ENCODE results near the gene STIM2.
A peak's percentile ranks its signal among the peaks of the same experiment; 100 is the strongest.

The STIM2 gene

DNA sequence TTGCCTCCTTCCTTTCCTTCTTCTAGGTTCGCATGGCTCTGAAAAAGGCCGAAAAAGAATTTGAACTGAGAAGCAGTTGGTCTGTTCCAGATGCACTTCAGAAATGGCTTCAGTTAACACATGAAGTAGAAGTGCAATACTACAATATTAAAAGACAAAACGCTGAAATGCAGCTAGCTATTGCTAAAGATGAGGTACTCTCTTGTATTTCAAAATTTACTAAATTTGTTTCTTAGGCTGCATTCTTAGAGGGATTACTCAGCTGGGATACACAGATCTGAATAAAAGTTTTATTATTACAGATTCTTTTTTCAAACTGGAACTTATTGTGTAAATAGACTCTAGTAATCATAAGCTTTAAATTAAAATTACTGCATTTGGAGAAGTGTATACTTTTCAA, 146.9 kb downstream of the STIM2 start:
- Histone ChIP-seq H3K4me3 (ENCODE audit: low read length) (peak overlapping the region; percentile 63), H3K27me3 (replicated peaks; ENCODE audit: control insufficient read depth, insufficient read depth, low read length) (no peaks in the 10 kb centered on the region), H3K4me1 (ENCODE audit: control insufficient read depth, insufficient read depth, low read length) (peaks cover 52% of the 10 kb centered on the region), H3K9me3 (ENCODE audit: control insufficient read depth, low read length) (no peaks in the 10 kb centered on the region), H3K36me3 (ENCODE audit: control insufficient read depth, insufficient read depth, low read length, severe bottlenecking) (no peaks in the 10 kb centered on the region), H3K9ac (ENCODE audit: low read length) (peak overlapping the region; percentile 71)
- peak; percentile 83 for DNase-seq (ENCODE audit: low read depth)

DNA sequence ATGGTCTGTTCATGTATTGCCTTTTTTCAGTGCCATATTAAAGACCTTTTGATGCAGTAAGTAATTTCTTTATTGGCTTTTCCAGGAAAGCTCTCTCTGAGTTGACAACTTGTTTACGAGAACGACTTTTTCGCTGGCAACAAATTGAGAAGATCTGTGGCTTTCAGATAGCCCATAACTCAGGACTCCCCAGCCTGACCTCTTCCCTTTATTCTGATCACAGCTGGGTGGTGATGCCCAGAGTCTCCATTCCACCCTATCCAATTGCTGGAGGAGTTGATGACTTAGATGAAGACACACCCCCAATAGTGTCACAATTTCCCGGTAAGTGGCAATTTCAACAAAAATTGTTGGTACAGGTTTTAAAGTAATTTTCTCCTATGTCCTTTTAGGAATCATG, 148.0 kb downstream of the STIM2 start:
- Histone ChIP-seq H3K4me1 (ENCODE audit: control insufficient read depth, insufficient read depth, low read length) (peaks cover 52% of the 10 kb centered on the region), H3K4me3 (ENCODE audit: low read length) (peak overlapping the region; percentile 63), H3K27me3 (replicated peaks; ENCODE audit: control insufficient read depth, insufficient read depth, low read length) (no peaks in the 10 kb centered on the region), H3K9ac (ENCODE audit: low read length) (peak overlapping the region; percentile 71), H3K36me3 (ENCODE audit: control insufficient read depth, insufficient read depth, low read length, severe bottlenecking) (no peaks in the 10 kb centered on the region), H3K9me3 (ENCODE audit: control insufficient read depth, low read length) (no peaks in the 10 kb centered on the region)
- DNase-seq (ENCODE audit: low read depth): no peak

DNA sequence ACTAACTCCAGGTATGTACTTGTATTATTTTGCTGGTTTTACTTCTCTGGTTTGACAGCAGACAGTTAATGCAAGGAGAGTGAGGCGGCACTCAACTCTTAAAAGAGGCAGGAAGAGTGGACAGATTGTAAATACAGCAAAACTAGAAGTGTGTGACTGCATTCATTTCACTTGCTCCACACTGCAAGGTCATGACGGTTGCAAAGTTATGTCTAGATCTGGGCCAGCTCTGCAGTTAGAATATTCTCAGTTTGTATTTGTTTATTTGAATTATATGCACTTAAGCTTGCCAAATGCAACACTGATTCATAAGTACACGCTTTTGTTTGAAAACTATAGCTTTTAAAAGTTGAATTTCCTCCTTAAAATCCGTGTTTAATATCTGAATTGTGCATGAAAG, 148.9 kb downstream of the STIM2 start:
- Histone ChIP-seq H3K9me3 (ENCODE audit: control insufficient read depth, low read length) (no peaks in the 10 kb centered on the region), H3K9ac (ENCODE audit: low read length) (peak overlapping the region; percentile 64), H3K27me3 (replicated peaks; ENCODE audit: control insufficient read depth, insufficient read depth, low read length) (no peaks in the 10 kb centered on the region)

DNA sequence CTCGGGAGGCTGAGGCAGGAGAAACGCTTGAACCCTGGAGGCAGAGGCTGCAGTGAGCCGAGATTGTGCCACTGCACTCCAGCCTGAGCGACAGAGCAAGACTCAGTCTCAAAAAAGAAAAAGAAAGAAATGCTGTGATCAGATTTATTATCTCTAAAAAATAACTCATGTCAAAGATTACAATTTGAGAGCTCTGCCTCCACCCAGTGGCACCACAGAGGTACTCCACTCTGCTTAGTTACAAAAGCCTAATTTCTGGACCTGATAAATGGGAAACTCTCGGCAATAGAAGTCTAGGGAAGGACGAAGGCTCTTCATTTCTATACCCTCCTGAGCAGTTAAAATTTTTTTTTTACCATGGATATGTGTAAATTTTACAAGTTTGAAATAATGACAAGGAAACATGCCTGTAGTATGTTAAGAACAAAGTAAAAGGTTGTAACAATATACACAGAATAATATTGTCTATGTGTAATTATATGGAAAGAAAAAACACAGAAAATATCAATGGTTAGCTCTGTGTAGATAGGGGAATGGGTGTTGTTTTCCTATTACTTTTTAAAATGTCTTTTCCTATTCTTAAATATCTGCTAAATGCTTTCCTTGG, 149.8 kb downstream of the STIM2 start:
- DNase-seq (ENCODE audit: low read depth): peak; percentile 89
- peak overlapping the region; percentile 64 for H3K9ac ChIP-seq (ENCODE audit: low read length)
- peak overlapping the region; percentile 35 for H3K4me3 ChIP-seq (ENCODE audit: low read length)
- H3K27me3 ChIP-seq (replicated peaks; ENCODE audit: control insufficient read depth, insufficient read depth, low read length): no peaks in the 10 kb centered on the region
- no peaks in the 10 kb centered on the region for H3K9me3 ChIP-seq (ENCODE audit: control insufficient read depth, low read length)
- peaks cover 46% of the 10 kb centered on the region for H3K4me1 ChIP-seq (ENCODE audit: control insufficient read depth, insufficient read depth, low read length)
- no peaks in the 10 kb centered on the region for H3K36me3 ChIP-seq (ENCODE audit: control insufficient read depth, insufficient read depth, low read length, severe bottlenecking)

More for the DNA sequence above, 148.9 kb downstream of the STIM2 start:
- no peaks in the 10 kb centered on the region for H3K36me3 ChIP-seq (ENCODE audit: control insufficient read depth, insufficient read depth, low read length, severe bottlenecking)
- peak overlapping the region; percentile 35 for H3K4me3 ChIP-seq (ENCODE audit: low read length)
- peaks cover 52% of the 10 kb centered on the region for H3K4me1 ChIP-seq (ENCODE audit: control insufficient read depth, insufficient read depth, low read length)
- DNase-seq (ENCODE audit: low read depth): peak; percentile 70

DNA sequence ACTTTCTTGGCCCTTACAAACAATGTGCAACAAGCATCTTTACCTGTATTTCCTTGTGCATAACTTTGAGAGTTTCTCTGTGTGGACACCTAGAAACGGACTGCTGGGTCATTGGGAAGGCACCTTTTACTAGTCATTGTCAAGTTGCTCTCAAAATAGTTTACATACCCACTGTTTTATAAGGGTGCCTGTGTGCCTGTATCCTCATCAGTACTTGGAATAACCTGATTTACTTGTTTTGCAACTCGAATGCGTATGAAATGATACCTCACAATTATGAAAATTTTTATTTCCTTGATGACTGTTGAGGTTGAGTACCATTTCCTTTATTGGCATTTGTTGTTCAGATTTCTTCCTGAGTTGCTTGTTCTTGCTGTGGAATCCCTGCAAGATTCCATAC, 150.8 kb downstream of the STIM2 start:
- no peak overlapping the region for H3K4me3 ChIP-seq (ENCODE audit: low read length)
- H3K36me3 ChIP-seq (ENCODE audit: control insufficient read depth, insufficient read depth, low read length, severe bottlenecking): no peaks in the 10 kb centered on the region
- peaks cover 37% of the 10 kb centered on the region for H3K4me1 ChIP-seq (ENCODE audit: control insufficient read depth, insufficient read depth, low read length)
- H3K9ac ChIP-seq (ENCODE audit: low read length): no peak overlapping the region
- DNase-seq (ENCODE audit: low read depth): no peak
- no peaks in the 10 kb centered on the region for H3K9me3 ChIP-seq (ENCODE audit: control insufficient read depth, low read length)
- no peaks in the 10 kb centered on the region for H3K27me3 ChIP-seq (replicated peaks; ENCODE audit: control insufficient read depth, insufficient read depth, low read length)

DNA sequence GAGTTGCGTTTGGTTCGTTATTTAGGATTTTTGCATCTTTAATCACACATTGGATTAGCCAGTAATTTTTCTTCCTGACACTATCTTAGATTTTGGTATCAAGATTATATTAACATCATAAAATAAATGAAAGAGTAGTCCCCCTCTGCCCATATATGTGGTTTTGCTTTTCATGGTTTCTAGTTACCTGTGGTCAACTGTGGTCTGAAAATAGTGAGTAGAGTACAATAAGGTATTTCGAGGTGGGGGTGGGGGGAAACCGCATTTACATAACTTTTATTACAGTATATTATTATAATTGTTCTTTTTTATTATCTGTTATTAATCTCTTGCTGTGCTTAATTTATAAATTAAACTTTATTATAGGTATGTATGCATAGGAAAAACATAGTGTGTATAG, 152.4 kb downstream of the STIM2 start:
- no peaks in the 10 kb centered on the region for H3K27me3 ChIP-seq (replicated peaks; ENCODE audit: control insufficient read depth, insufficient read depth, low read length)
- no peaks in the 10 kb centered on the region for H3K36me3 ChIP-seq (ENCODE audit: control insufficient read depth, insufficient read depth, low read length, severe bottlenecking)
- H3K9ac ChIP-seq (ENCODE audit: low read length): no peak overlapping the region
- H3K9me3 ChIP-seq (ENCODE audit: control insufficient read depth, low read length): no peaks in the 10 kb centered on the region
- no peak for DNase-seq (ENCODE audit: low read depth)
- H3K4me3 ChIP-seq (ENCODE audit: low read length): no peak overlapping the region
- peaks cover 22% of the 10 kb centered on the region for H3K4me1 ChIP-seq (ENCODE audit: control insufficient read depth, insufficient read depth, low read length)

DNA sequence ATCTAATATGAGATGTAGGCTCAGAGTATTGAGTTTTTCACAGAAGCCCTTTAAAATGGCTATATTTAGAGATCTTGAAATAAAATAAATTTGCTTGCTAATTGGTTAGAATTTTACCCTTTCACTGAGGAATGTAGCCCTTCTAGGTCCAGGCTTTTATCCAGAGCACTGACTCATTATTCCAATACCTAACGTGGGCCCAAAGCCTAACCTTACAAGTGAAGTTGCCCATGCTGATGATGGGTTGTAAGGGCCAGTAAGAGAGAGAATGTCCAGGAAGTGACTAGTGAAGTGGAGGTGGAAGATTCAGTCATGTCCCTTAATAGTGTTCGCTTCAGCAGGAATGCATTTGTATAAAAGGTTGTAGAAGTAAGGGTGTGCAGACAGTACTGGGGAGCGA, 155.9 kb downstream of the STIM2 start:
- no peak for DNase-seq (ENCODE audit: low read depth)
- H3K4me3 ChIP-seq (ENCODE audit: low read length): no peak overlapping the region
- no peak overlapping the region for H3K9ac ChIP-seq (ENCODE audit: low read length)
- H3K27me3 ChIP-seq (replicated peaks; ENCODE audit: control insufficient read depth, insufficient read depth, low read length): no peaks in the 10 kb centered on the region
- no peaks in the 10 kb centered on the region for H3K9me3 ChIP-seq (ENCODE audit: control insufficient read depth, low read length)
- no peaks in the 10 kb centered on the region for H3K4me1 ChIP-seq (ENCODE audit: control insufficient read depth, insufficient read depth, low read length)
- H3K36me3 ChIP-seq (ENCODE audit: control insufficient read depth, insufficient read depth, low read length, severe bottlenecking): peaks cover 9% of the 10 kb centered on the region

DNA sequence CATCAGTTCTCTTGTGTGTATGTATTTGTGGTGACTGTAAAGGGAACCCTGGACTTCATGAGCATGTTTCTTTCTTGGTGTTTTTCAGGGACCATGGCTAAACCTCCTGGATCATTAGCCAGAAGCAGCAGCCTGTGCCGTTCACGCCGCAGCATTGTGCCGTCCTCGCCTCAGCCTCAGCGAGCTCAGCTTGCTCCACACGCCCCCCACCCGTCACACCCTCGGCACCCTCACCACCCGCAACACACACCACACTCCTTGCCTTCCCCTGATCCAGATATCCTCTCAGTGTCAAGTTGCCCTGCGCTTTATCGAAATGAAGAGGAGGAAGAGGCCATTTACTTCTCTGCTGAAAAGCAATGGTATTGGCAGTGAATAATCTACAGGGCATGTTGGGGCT, 157.0 kb downstream of the STIM2 start:
- Histone ChIP-seq H3K27me3 (replicated peaks; ENCODE audit: control insufficient read depth, insufficient read depth, low read length) (no peaks in the 10 kb centered on the region), H3K4me3 (ENCODE audit: low read length) (no peak overlapping the region), H3K9me3 (ENCODE audit: control insufficient read depth, low read length) (no peaks in the 10 kb centered on the region), H3K36me3 (ENCODE audit: control insufficient read depth, insufficient read depth, low read length, severe bottlenecking) (peaks cover 12% of the 10 kb centered on the region), H3K9ac (ENCODE audit: low read length) (no peak overlapping the region), H3K4me1 (ENCODE audit: control insufficient read depth, insufficient read depth, low read length) (no peaks in the 10 kb centered on the region)
- no peak for DNase-seq (ENCODE audit: low read depth)

DNA sequence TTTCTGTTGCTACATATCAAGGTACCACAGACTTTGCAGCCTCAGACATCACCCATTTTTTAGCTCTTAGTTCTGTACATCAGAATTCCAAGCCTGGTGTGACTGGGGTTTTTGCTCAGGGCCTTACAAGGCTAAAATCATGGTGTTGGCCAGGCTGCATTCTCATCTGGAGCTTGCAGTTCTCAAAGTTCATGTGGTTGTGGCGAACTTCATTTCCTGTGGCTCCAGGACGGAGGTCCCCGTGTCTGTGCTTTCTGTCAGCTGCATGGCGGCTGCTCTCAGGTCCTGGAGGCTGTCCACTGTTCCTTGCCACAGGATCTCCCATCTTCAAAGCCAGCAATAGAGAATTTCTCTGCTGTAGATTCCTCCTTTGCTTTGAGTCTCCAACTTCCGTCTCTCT, 157.4 kb downstream of the STIM2 start:
- no peak overlapping the region for H3K9ac ChIP-seq (ENCODE audit: low read length)
- DNase-seq (ENCODE audit: low read depth): no peak
- no peak overlapping the region for H3K4me3 ChIP-seq (ENCODE audit: low read length)
- no peaks in the 10 kb centered on the region for H3K9me3 ChIP-seq (ENCODE audit: control insufficient read depth, low read length)
- H3K36me3 ChIP-seq (ENCODE audit: control insufficient read depth, insufficient read depth, low read length, severe bottlenecking): peaks cover 15% of the 10 kb centered on the region
- H3K27me3 ChIP-seq (replicated peaks; ENCODE audit: control insufficient read depth, insufficient read depth, low read length): no peaks in the 10 kb centered on the region
- no peaks in the 10 kb centered on the region for H3K4me1 ChIP-seq (ENCODE audit: control insufficient read depth, insufficient read depth, low read length)

DNA sequence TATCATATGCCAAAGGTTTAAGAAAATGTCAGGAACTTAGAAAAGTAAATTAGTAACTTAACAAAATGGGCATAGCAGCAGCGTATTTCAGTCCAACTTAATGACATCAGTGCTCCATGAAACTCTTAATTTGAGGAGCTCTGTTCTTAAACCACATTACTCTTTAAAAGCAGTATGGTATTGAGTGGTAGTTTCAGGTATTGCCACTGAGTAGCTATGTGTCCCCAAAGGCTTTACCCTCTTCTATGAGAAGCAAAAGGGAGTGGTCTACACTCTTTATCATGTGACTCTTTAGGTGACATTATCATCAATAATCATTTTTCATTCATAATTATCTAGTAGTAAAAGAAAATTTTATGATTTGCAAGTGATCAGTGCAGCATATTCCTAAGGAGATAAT, 158.3 kb downstream of the STIM2 start:
- Histone ChIP-seq H3K27me3 (replicated peaks; ENCODE audit: control insufficient read depth, insufficient read depth, low read length) (no peaks in the 10 kb centered on the region), H3K36me3 (ENCODE audit: control insufficient read depth, insufficient read depth, low read length, severe bottlenecking) (peaks cover 15% of the 10 kb centered on the region), H3K9me3 (ENCODE audit: control insufficient read depth, low read length) (no peaks in the 10 kb centered on the region), H3K4me1 (ENCODE audit: control insufficient read depth, insufficient read depth, low read length) (no peaks in the 10 kb centered on the region), H3K4me3 (ENCODE audit: low read length) (no peak overlapping the region), H3K9ac (ENCODE audit: low read length) (no peak overlapping the region)
- no peak for DNase-seq (ENCODE audit: low read depth)

DNA sequence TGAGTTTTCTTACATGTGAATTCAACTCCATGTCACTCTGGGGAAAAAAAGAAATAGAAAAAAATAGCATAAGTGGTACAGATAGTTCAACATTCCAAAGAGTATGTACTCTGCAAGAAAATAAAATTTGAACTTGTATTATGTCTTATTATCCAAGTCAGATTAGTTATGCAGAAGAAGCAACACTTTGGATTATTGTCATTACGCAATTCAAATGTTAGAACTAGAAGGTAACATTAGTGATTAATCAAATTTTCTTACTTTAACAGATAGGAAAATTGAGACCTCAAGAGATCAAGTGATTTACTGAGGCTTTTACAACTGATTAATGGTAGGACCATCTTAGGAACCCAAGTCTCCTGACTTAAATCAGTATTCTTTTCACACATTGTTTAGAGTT, 159.1 kb downstream of the STIM2 start:
- H3K4me3 ChIP-seq (ENCODE audit: low read length): no peak overlapping the region
- peaks cover 15% of the 10 kb centered on the region for H3K36me3 ChIP-seq (ENCODE audit: control insufficient read depth, insufficient read depth, low read length, severe bottlenecking)
- no peak overlapping the region for H3K9ac ChIP-seq (ENCODE audit: low read length)
- no peaks in the 10 kb centered on the region for H3K4me1 ChIP-seq (ENCODE audit: control insufficient read depth, insufficient read depth, low read length)
- no peak for DNase-seq (ENCODE audit: low read depth)
- no peaks in the 10 kb centered on the region for H3K27me3 ChIP-seq (replicated peaks; ENCODE audit: control insufficient read depth, insufficient read depth, low read length)
- H3K9me3 ChIP-seq (ENCODE audit: control insufficient read depth, low read length): no peaks in the 10 kb centered on the region

DNA sequence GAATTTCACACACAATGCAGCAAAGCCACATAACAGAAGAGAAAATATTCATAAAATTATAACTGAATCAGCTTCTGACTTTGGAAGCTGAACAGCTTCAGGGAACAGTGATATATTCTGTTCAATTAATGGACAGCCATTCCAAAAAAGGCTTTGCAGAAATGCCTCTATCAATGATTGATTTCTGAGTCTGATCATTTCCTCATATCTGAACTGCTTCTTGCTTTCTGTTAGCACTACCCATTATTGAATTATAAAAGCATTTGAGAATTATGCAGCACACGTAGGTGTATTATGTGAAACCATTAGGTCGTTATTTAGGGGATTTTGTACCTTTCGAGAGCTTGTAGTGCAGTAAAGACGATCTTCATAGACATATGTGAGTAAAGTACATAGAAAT, 159.6 kb downstream of the STIM2 start:
- Histone ChIP-seq H3K9me3 (ENCODE audit: control insufficient read depth, low read length) (no peaks in the 10 kb centered on the region), H3K27me3 (replicated peaks; ENCODE audit: control insufficient read depth, insufficient read depth, low read length) (no peaks in the 10 kb centered on the region), H3K9ac (ENCODE audit: low read length) (no peak overlapping the region), H3K4me3 (ENCODE audit: low read length) (no peak overlapping the region), H3K36me3 (ENCODE audit: control insufficient read depth, insufficient read depth, low read length, severe bottlenecking) (peaks cover 15% of the 10 kb centered on the region), H3K4me1 (ENCODE audit: control insufficient read depth, insufficient read depth, low read length) (no peaks in the 10 kb centered on the region)
- DNase-seq (ENCODE audit: low read depth): no peak

All from adipocyte (in vitro differentiated cells).